Neural cell (in vitro differentiated cells): ENCODE measurements around the gene RHEX.

Experiments used
- POLR2AphosphoS5 ChIP-seq: IDR thresholded peaks from 2 replicates; pipeline ENCODE4 v1.6.1; 2012
- TF ChIP-seq, protein P1 (sequence below): fragments of 450-650 bp; IDR thresholded peaks from 2 replicates; pipeline ENCODE4 v1.5.1; 2014; ENCODE audit warnings: antibody characterized with exemption, mild to moderate bottlenecking, moderate library complexity; ENCODE audit not compliant: poor library complexity, severe bottlenecking

DNA sequence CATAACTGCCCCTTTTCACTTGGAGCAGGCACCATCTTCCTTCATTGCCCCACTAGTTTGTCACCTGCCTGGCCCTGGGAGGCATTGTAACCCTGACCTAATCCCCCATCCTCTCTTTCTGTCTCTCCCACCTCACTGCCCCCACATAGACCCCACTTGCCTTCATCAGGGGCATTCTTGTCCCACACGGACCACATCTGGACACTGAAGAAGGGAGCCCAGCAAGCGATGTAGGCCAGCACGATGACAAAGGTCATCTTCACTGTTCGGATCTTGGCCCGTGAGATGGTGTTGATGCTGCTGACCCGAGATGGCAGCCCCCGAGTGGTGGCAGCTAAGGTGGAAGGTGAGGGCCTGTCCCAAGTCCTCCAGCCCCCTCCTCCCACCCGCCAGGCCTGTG lies 62.8 kb downstream of the RHEX start:
- TF ChIP-seq, protein P1, sequence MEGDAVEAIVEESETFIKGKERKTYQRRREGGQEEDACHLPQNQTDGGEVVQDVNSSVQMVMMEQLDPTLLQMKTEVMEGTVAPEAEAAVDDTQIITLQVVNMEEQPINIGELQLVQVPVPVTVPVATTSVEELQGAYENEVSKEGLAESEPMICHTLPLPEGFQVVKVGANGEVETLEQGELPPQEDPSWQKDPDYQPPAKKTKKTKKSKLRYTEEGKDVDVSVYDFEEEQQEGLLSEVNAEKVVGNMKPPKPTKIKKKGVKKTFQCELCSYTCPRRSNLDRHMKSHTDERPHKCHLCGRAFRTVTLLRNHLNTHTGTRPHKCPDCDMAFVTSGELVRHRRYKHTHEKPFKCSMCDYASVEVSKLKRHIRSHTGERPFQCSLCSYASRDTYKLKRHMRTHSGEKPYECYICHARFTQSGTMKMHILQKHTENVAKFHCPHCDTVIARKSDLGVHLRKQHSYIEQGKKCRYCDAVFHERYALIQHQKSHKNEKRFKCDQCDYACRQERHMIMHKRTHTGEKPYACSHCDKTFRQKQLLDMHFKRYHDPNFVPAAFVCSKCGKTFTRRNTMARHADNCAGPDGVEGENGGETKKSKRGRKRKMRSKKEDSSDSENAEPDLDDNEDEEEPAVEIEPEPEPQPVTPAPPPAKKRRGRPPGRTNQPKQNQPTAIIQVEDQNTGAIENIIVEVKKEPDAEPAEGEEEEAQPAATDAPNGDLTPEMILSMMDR, result no peak
- no peak for TF ChIP-seq POLR2AphosphoS5
